SK-N-MC (cell line): ENCODE measurements around the gene FSTL4.

Experiments
- EZH2 ChIP-seq: fragments of 200-600 bp; sonication (generic); IDR thresholded peaks from one replicate; pipeline ENCODE4 v1.6.1; 2017; ENCODE audit warnings: antibody characterized with exemption
- FOXP2 ChIP-seq: optimal IDR thresholded peaks from 2 replicates; pipeline ENCODE3; 2011; ENCODE audit warnings: mild to moderate bottlenecking, moderate library complexity; ENCODE audit not compliant: insufficient read depth; ENCODE audit errors: extremely low read length, control extremely low read depth
- POLR2AphosphoS5 ChIP-seq: IDR thresholded peaks from 2 replicates; pipeline ENCODE4 v1.6.1; 2012; ENCODE audit warnings: mild to moderate bottlenecking, low read depth, low read length, borderline replicate concordance

DNA sequence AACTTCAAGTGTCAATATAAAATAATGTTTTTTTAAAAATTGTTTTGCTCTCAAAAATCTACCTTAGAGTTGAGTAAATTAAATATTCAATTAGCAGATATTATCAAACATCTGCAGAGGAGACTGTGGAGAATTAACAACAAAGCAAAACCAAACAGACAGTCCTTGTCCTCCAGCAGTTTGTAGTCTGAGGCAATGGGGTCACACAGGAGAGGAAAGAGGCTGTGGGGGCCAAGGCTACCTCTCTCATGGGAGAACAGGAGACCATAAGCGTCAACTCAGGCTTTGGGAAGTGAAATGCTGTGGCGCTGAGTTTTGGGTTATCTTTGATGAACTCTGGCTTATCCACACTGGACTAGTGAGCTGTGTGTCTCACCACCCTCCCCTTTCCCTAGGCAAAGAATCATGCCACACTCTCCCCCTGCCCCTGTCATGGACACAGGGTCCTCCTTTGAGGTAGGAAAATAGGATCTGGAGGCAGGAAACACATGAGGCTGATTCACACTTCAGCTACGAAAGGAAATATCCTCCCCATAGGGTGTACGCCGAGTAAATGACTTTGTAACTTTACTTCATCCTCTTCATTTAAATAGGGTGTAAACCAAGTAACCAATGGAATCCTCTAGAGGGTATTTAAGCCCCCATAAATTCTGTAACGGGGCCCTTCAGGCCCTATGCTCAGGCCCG, 152.7 kb downstream of the FSTL4 start:
- no peak for TF ChIP-seq POLR2AphosphoS5
- TF ChIP-seq EZH2: no peak
- no peak for TF ChIP-seq FOXP2
